Pulmonary artery endothelial cell (primary cell): ENCODE results near the gene HNRNPM. TPM values are rescaled to one million over a fixed set of nuclear protein-coding genes. Genes with fewer than 3 reads are reported as not detected.

Experiments
- total RNA-seq: library from RNA; depleted of rRNA; stranded (reverse); fragments of >200 nt; gene quantifications from 2 replicates; pipeline ENCODE4 v1.2.3, GENCODE V29; 2014

The HNRNPM gene
- total RNA-seq, 1 donor from 2014 or later: 91.6 TPM

Other genes with a start within 250 kb of the HNRNPM start
- 1.3 and 2.5 TPM in 2 replicates for gene CERS4, start 235.6 kb upstream of the HNRNPM start, total RNA-seq
- gene CD320, start 136.6 kb upstream of the HNRNPM start, total RNA-seq: 32.5 and 35.6 TPM in 2 replicates
- 24.3 and 46.7 TPM in 2 replicates for gene NDUFA7, start 123.6 kb upstream of the HNRNPM start, total RNA-seq
- gene RPS28, start 123.5 kb upstream of the HNRNPM start, total RNA-seq: 273 and 792 TPM in 2 replicates
- 12.1 and 18.4 TPM in 2 replicates for gene KANK3, start 101.7 kb upstream of the HNRNPM start, total RNA-seq
- 4.3 and 13.2 TPM in 2 replicates for gene ANGPTL4, start 80.8 kb upstream of the HNRNPM start, total RNA-seq
- gene RAB11B, start 54.6 kb upstream of the HNRNPM start, total RNA-seq: 38.4 and 51.9 TPM in 2 replicates
- gene MARCHF2, start 31.7 kb upstream of the HNRNPM start, total RNA-seq: 113 and 149 TPM in 2 replicates
- gene PRAM1, start 57.7 kb downstream of the HNRNPM start, total RNA-seq: not detected in 2 replicates
- 2.4 and 3.6 TPM in 2 replicates for gene ZNF414, start 69.2 kb downstream of the HNRNPM start, total RNA-seq
- gene MYO1F, start 132.5 kb downstream of the HNRNPM start, total RNA-seq: 0.13 and 0.25 TPM in 2 replicates
- 2.0 and 2.7 TPM in 2 replicates for gene ADAMTS10, start 165.7 kb downstream of the HNRNPM start, total RNA-seq
- not detected in 2 replicates for gene NFILZ, start 185.7 kb downstream of the HNRNPM start, total RNA-seq